H54 (cell line): ENCODE data around the gene DBNDD1.
"Not testable (repeated sequence)": the region's sequence is repeated elsewhere in the genome, so short reads cannot be mapped to it uniquely, and the experiment has no call there.

Experiments used
- DNase-seq: peaks from one replicate; pipeline ENCODE4 v3.0.0; 2011; ENCODE audit warnings: low spot score, mixed read lengths; ENCODE audit not compliant: insufficient read length
- FAIRE-seq: peaks from 3 replicates; lab custom pipeline; 2011; peaks lifted over from hg19 to GRCh38; lab: Jason Lieb, UNC
- POLR2A ChIP-seq: IDR thresholded peaks from 2 replicates; pipeline ENCODE4 v1.6.1; 2011; ENCODE audit warnings: low read depth, mild to moderate bottlenecking, low read length

The DBNDD1 gene

GRCh38 chr16:90012991-90013745 is 6.1 kb downstream of the DBNDD1 start:
- FAIRE-seq (no peak), DNase-seq (no peak)
- TF ChIP-seq POLR2A, result no peak

- no peak for DNase-seq
- FAIRE-seq, result no peak
- TF ChIP-seq POLR2A, result no peak
Observed at GRCh38 chr16:90011908-90012501, 7.3 kb downstream of the DBNDD1 start.

GRCh38 chr16:90011508-90011819 is 7.8 kb downstream of the DBNDD1 start:
- FAIRE-seq, result no peak

GRCh38 chr16:90010676-90011507 is 8.4 kb downstream of the DBNDD1 start:
- DNase-seq, result no peak
- FAIRE-seq, result no peak
- no peak for TF ChIP-seq POLR2A

More at GRCh38 chr16:90011508-90011819, 7.8 kb downstream of the DBNDD1 start:
- no peak for TF ChIP-seq POLR2A
- DNase-seq, result no peak

GRCh38 chr16:90009172-90009899 is 9.9 kb downstream of the DBNDD1 start:
- DNase-seq, result no peak
- FAIRE-seq, result no peak
- no peak for TF ChIP-seq POLR2A

- DNase-seq, result no peak
- no peak for FAIRE-seq
- TF ChIP-seq POLR2A, result no peak
Observed at GRCh38 chr16:90008708-90009145, 10.5 kb downstream of the DBNDD1 start.

GRCh38 chr16:90007635-90008234 is 11.5 kb downstream of the DBNDD1 start:
- FAIRE-seq, DNase-seq: not testable (repeated sequence)

- FAIRE-seq (no peak), DNase-seq (no peak)
- no peak for TF ChIP-seq POLR2A
Observed at GRCh38 chr16:90007015-90007414, 12.2 kb downstream of the DBNDD1 start.

- FAIRE-seq, result no peak
- DNase-seq, result no peak
- no peak for TF ChIP-seq POLR2A
Observed at GRCh38 chr16:90005956-90006663, 13.1 kb downstream of the DBNDD1 start.

GRCh38 chr16:90004577-90004976 is 14.7 kb downstream of the DBNDD1 start:
- no peak for FAIRE-seq
- DNase-seq, result no peak
- no peak for TF ChIP-seq POLR2A

GRCh38 chr16:90002759-90003158 is 16.5 kb downstream of the DBNDD1 start:
- no peak for DNase-seq
- no peak for FAIRE-seq
- TF ChIP-seq POLR2A, result no peak

- TF ChIP-seq POLR2A, result no peak
- DNase-seq (no peak), FAIRE-seq (no peak)
Observed at GRCh38 chr16:90001761-90002503, 17.3 kb downstream of the DBNDD1 start.
